ENCODE data around the gene SLC5A6.

DNA sequence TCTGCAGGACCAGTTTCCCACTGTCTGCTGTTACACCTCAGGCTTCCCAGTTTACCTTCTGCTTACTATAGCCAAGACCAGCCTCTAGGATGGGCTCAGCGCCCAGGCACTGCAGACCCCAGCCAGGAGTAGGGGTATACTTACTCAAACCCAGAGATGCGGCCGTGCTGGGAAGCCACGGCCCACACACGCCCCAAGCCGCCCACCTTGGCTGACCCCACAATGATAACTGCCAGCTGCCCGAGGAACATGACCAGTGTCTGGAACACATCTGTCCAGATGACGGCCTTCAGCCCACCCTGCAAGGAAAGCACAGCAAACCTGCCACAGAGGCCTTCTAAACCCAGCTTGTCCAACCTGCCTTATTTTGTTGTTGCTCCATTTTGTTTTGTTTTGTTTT is 6.9 kb downstream of the SLC5A6 start:
- TF ChIP-seq, protein P1, sequence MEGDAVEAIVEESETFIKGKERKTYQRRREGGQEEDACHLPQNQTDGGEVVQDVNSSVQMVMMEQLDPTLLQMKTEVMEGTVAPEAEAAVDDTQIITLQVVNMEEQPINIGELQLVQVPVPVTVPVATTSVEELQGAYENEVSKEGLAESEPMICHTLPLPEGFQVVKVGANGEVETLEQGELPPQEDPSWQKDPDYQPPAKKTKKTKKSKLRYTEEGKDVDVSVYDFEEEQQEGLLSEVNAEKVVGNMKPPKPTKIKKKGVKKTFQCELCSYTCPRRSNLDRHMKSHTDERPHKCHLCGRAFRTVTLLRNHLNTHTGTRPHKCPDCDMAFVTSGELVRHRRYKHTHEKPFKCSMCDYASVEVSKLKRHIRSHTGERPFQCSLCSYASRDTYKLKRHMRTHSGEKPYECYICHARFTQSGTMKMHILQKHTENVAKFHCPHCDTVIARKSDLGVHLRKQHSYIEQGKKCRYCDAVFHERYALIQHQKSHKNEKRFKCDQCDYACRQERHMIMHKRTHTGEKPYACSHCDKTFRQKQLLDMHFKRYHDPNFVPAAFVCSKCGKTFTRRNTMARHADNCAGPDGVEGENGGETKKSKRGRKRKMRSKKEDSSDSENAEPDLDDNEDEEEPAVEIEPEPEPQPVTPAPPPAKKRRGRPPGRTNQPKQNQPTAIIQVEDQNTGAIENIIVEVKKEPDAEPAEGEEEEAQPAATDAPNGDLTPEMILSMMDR (IDR thresholded peaks at IDR 0.05; ENCODE audit: poor library complexity, severe bottlenecking): no peak
- no peak for TF ChIP-seq POLR2AphosphoS5 (IDR thresholded peaks at IDR 0.05)
- TF ChIP-seq EP300 (conservative IDR thresholded peaks at IDR 0.05; ENCODE audit: poor library complexity, severe bottlenecking): no peak
- no peak for TF ChIP-seq TAF1 (IDR thresholded peaks at IDR 0.05; ENCODE audit: low read depth)
